Subcutaneous adipose tissue (tissue), 4 donors: Measurements from ENCODE around the gene RHBG. TPM values are rescaled to one million over a fixed set of nuclear protein-coding genes. Genes with fewer than 3 reads are reported as not detected.

Experiments
- CTCF ChIP-seq: fragments of 450-650 bp; IDR thresholded peaks from one replicate; pipeline ENCODE4 v1.5.1; 2016; ENCODE audit warnings: low read depth, mild to moderate bottlenecking, control low read depth, antibody characterized with exemption, moderate library complexity
- total RNA-seq, 4 donors: library from RNA; depleted of rRNA; stranded (reverse); fragments of >200 nt; gene quantifications; one replicate each; pipeline ENCODE4 v1.1.0, GENCODE V29; 2016

The RHBG gene
- total RNA-seq, 4 donors from 2014 or later = not detected

GRCh38 chr1:156391366-156391677 is 22.3 kb downstream of the RHBG start:
- no peak for TF ChIP-seq CTCF

- TF ChIP-seq CTCF = no peak
Measured at GRCh38 chr1:156391701-156392100, 22.7 kb downstream of the RHBG start.

GRCh38 chr1:156392452-156392853 is 23.4 kb downstream of the RHBG start:
- TF ChIP-seq CTCF = no peak

GRCh38 chr1:156393095-156393494 is 24.1 kb downstream of the RHBG start:
- no peak for TF ChIP-seq CTCF

- no peak for TF ChIP-seq CTCF
Measured at GRCh38 chr1:156394082-156394481, 25.1 kb downstream of the RHBG start.

- no peak for TF ChIP-seq CTCF
Measured at GRCh38 chr1:156394835-156395461, 25.9 kb downstream of the RHBG start.

GRCh38 chr1:156399355-156400125 is 30.5 kb downstream of the RHBG start:
- TF ChIP-seq CTCF = no peak
